Spleen (tissue), 11 donors: Measurements from ENCODE around the gene TNFAIP1. TPM values are rescaled to one million over a fixed set of nuclear protein-coding genes. Genes with fewer than 3 reads are reported as not detected.

Source experiments
- DNase-seq: peaks from one replicate; pipeline ENCODE4 v3.0.0-alpha.2; 2020
- H3K27ac ChIP-seq, 8 donors: fragments of 200-600 bp; sonication (generic) in 7 of 8; 1 replicate in 4 of 8; 2 replicates in 4 of 8; pipeline versions ENCODE4 v1.5.0 to v1.8.0; 2016 to 2021; ENCODE audit warnings: inconsistent platforms in 4 of 8, mild to moderate bottlenecking in 4 of 8, moderate library complexity in 1 of 8
- H3K27me3 ChIP-seq, 7 donors: fragments of 200-600 bp; sonication (generic) in 6 of 7; replicated peaks in 1 of 7; 1 replicate in 4 of 7; 2 replicates in 3 of 7; pipeline versions ENCODE4 v1.5.0 to v1.8.0; 2016 to 2021; ENCODE audit warnings: inconsistent platforms in 3 of 7, mild to moderate bottlenecking in 1 of 7
- H3K36me3 ChIP-seq, 6 donors: fragments of 200-600 bp; sonication (generic) in 5 of 6; 1 replicate in 4 of 6; 2 replicates in 2 of 6; pipeline versions ENCODE4 v1.5.0 to v1.8.0; 2016 to 2021; ENCODE audit warnings: inconsistent platforms in 2 of 6
- H3K4me1 ChIP-seq, 6 donors: fragments of 200-600 bp; sonication (generic) in 5 of 6; 1 replicate in 3 of 6; 2 replicates in 3 of 6; pipeline versions ENCODE4 v1.5.0 to v1.8.0; 2016 to 2021; ENCODE audit warnings: inconsistent platforms in 3 of 6
- H3K4me3 ChIP-seq, 8 donors: fragments of 200-600 bp; sonication (generic) in 7 of 8; 1 replicate in 4 of 8; 2 replicates in 4 of 8; pipeline versions ENCODE4 v1.5.0 to v1.8.0; 2016 to 2021; ENCODE audit warnings: inconsistent platforms in 4 of 8, mild to moderate bottlenecking in 4 of 8, moderate library complexity in 2 of 8
- H3K9me3 ChIP-seq, 8 donors: fragments of 200-600 bp; sonication (generic) in 7 of 8; 1 replicate in 4 of 8; 2 replicates in 4 of 8; pipeline versions ENCODE4 v1.5.0 to v1.8.0; 2016 to 2021; ENCODE audit warnings: inconsistent platforms in 4 of 8
- POLR2A ChIP-seq, 3 donors: fragments of 450-650 bp; IDR thresholded peaks; one replicate each; pipeline ENCODE4 v1.5.1; 2017; ENCODE audit warnings: antibody characterized with exemption in 3 of 3, mild to moderate bottlenecking in 1 of 3
- POLR2AphosphoS5 ChIP-seq, 3 donors: sonication (generic); formaldehyde crosslinking; IDR thresholded peaks; one replicate each; pipeline ENCODE4 v1.5.1; 2017; ENCODE audit warnings: antibody characterized with exemption in 3 of 3
- WGBS, 5 donors: extraction: QIAGEN DNeasy Blood & Tissue Kit in 3 of 5; methylation state at CpG; one replicate each; pipeline versions ENCODE4 v1.1.5 to v1.1.7; 2013 to 2018; 5-methylcytosine and 5-hydroxymethylcytosine counted together
- intact Hi-C: fragments of 100-400 bp; cut with DNase I; formaldehyde crosslinking; loops from one replicate; pipeline ENCODE4 v1.15.0; 2023; ENCODE audit warnings: low total_unique reads
- polyA plus RNA-seq, 3 donors: library from polyadenylated mRNA; stranded (reverse); fragments of 200-250 nt; gene quantifications; one replicate each; pipeline ENCODE4 v1.2.1, GENCODE V29; 2013
- total RNA-seq, 7 donors: library from RNA; depleted of rRNA in 3 of 7; stranded (reverse); fragments of >200 nt in 3 of 7; fragmentation: NEBNext Ultra II Directional in 4 of 7; extraction: Animal tissue kit (Norgen Biotek cat#: 25700) in 4 of 7; gene quantifications; one replicate each; pipeline versions ENCODE4 v1.1.0 to v1.2.1, GENCODE V29; 2016 to 2021
- TF ChIP-seq, protein P1 (sequence below), 11 experiments: fragments of 200-600 bp in 7 of 11; fragments of 450-650 bp in 4 of 11; sonication (generic) in 4 of 11; IDR thresholded peaks in 8 of 11; conservative IDR thresholded peaks in 3 of 11; 1 replicate in 7 of 11; 2 replicates in 4 of 11; pipeline versions ENCODE4 v1.4.0 to v1.8.0; 2016 to 2021; ENCODE audit warnings: antibody characterized with exemption in 11 of 11, inconsistent platforms in 4 of 11, mild to moderate bottlenecking in 1 of 11
- donor health status: healthy with polysubstance abuse.
- donor health status: DM: no; HTN: no; CAD: no; lungs with moderate emphysema.
- donor health status: DM: no; HTN: no; CAD: no.
- donor health status: Bipolar disorder and iron deficiency.
- donor health status: healthy.
- donor health status: DM: no; HTN: no; CAD: no.
- donor health status: DM: yes; HTN: yes; CAD: no.

TNFAIP1 gene
- total and polyA plus RNA-seq, 10 donors: 15.2 to 154 (median 91.5) TPM

DNA sequence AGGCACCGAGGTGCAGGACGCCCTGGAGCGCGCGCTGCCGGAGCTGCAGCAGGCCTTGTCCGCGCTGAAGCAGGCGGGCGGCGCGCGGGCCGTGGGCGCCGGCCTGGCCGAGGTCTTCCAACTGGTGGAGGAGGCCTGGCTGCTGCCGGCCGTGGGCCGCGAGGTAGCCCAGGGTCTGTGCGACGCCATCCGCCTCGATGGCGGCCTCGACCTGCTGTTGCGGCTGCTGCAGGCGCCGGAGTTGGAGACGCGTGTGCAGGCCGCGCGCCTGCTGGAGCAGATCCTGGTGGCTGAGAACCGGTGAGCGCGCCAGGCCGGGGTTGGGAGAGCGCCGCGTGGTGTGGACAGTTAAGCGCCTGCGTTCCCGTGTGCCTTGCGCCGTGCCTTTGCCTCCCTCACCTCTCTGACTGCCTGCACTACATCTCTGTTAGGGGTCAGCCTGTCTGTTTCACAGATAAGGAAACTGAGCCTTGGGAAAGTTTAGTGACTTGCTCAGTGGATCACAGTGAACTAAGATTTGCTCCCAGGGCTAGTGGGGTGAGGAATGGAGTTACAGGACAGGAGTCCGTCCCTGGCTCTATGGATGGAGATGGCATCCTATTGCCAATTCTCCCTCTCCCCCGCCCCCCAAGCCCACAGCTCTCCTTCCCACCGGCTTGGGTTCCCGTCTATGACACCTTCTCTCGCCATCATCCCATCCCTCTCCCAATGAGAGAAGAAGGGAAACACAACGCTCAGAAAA is 36.8 kb downstream of the TNFAIP1 start:
- Histone ChIP-seq H3K27me3 (peaks cover 0 to 18% (median 0%) of the 10 kb centered on the region in 7 donors), H3K9me3 (no peaks in the 10 kb centered on the region)

DNA sequence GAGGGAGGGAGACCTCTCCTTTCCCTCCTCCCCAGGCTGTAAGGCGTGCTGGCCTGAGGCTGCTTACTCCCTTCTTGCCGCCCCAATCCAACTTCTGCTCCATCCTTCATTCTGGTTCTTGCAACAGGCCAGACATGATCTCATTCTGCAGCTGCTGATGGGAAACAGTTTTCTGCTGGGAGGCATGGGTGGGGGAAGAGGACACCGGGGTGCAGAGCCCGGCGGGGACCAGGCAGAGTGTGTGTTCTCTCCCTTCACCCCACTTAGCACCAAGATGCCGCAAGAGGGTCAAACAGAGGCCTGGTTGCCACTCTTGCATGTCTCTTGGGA is 37.3 kb downstream of the TNFAIP1 start:
- DNase-seq: no peak
- intact Hi-C loops: no loop called here
- no peaks in the 10 kb centered on the region for H3K9me3 ChIP-seq
- H3K4me1 ChIP-seq: peaks cover 10 to 44% (median 29%) of the 10 kb centered on the region in 6 donors
- peaks cover 0 to 18% (median 0%) of the 10 kb centered on the region in 7 donors for H3K27me3 ChIP-seq
- H3K27ac ChIP-seq: no peak overlapping the region
- peaks cover 0 to 5% (median 0%) of the 10 kb centered on the region in 6 donors for H3K36me3 ChIP-seq
- 88 to 97% (median 92%) methylated on average over 6 of the region's 6 CpGs for whole genome bisulfite sequencing, 5 donors
- peak overlapping the region in 2 of 8 donors; percentile 75 to 88 for H3K4me3 ChIP-seq
- TF ChIP-seq, protein P1, sequence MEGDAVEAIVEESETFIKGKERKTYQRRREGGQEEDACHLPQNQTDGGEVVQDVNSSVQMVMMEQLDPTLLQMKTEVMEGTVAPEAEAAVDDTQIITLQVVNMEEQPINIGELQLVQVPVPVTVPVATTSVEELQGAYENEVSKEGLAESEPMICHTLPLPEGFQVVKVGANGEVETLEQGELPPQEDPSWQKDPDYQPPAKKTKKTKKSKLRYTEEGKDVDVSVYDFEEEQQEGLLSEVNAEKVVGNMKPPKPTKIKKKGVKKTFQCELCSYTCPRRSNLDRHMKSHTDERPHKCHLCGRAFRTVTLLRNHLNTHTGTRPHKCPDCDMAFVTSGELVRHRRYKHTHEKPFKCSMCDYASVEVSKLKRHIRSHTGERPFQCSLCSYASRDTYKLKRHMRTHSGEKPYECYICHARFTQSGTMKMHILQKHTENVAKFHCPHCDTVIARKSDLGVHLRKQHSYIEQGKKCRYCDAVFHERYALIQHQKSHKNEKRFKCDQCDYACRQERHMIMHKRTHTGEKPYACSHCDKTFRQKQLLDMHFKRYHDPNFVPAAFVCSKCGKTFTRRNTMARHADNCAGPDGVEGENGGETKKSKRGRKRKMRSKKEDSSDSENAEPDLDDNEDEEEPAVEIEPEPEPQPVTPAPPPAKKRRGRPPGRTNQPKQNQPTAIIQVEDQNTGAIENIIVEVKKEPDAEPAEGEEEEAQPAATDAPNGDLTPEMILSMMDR (IDR thresholded peaks at IDR 0.05 in 8 of 11, conservative IDR thresholded peaks at IDR 0.05 in 3 of 11): no peak
- TF ChIP-seq POLR2AphosphoS5 (IDR thresholded peaks at IDR 0.05) (no peak), POLR2A (IDR thresholded peaks at IDR 0.05) (no peak)

More for the DNA sequence above, 36.8 kb downstream of the TNFAIP1 start:
- H3K27ac ChIP-seq: peak overlapping the region in 7 of 8 donors; percentile 63 to 86 (median 75)
- H3K4me3 ChIP-seq: peak overlapping the region; percentile 50 to 88 (median 68)
- peak; percentile 79 for DNase-seq
- intact Hi-C loops: no loop called here
- peaks cover 10 to 44% (median 29%) of the 10 kb centered on the region in 6 donors for H3K4me1 ChIP-seq
- H3K36me3 ChIP-seq: no peaks in the 10 kb centered on the region
- WGBS, 5 donors: 7 to 34% (median 11%) methylated on average over 11 to 53 of the region's 53 CpGs
- TF ChIP-seq POLR2AphosphoS5 (IDR thresholded peaks at IDR 0.05): peak in 1 of 3 donors; percentile 43
- TF ChIP-seq, protein P1 (IDR thresholded peaks at IDR 0.05 in 8 of 11, conservative IDR thresholded peaks at IDR 0.05 in 3 of 11): no peak

DNA sequence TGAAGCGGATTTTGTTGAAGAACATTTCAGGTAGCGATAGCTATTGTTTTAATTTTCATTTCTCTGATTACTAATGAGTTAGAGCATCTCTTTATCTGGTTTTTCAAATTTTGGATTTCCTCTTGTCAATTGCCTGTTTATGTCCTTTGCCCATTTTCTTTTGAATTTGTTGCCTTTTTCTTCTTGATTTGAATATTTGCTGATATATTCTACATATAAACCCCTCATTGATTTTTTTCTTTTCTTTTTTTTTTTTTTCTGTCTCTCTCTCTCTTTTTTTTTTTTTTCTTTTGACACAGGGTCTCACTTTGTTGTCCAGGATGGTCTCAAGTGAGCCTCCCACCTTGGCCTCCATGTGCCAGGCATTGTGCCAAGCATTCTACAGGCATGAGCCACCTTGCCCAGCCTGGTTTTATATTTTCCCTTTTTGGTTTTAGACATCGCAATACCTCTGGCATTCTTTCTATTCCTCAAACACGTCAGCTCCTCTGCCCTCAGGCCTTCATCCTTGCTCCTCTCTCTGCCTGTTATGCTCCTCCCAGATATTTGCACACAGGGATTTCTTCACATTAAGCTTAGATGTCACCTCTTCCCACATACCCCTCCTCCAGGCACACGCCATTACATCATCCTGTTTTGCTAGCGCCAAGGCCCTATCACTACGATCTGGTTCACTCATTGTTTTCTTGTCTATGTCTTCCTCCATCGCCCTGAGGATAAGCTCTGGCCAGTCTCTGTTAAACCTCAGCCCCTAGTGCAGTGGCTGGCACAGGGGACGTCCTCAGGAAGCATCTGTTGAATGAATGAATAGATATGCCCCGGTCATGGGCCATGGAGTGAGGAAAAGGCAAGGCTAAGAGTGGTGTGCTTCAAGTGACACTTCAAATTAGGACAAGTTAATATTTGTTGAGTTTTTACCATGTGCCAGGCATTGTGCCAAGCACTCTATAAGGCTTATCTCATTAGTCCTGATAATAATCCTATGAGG is 44.5 kb downstream of the TNFAIP1 start:
- H3K4me1 ChIP-seq: peaks cover 10 to 39% (median 24%) of the 10 kb centered on the region in 6 donors

More for the DNA sequence above, 44.5 kb downstream of the TNFAIP1 start:
- no peak for DNase-seq
- WGBS, 5 donors: 53 to 65% (median 60%) methylated on average over 10 of the region's 10 CpGs
- peaks cover 0 to 27% (median 0%) of the 10 kb centered on the region in 7 donors for H3K27me3 ChIP-seq
- intact Hi-C loops: no loop called here
- H3K36me3 ChIP-seq: peaks cover 0 to 7% (median 0%) of the 10 kb centered on the region in 6 donors
- no peak overlapping the region for H3K27ac ChIP-seq
- no peak overlapping the region for H3K4me3 ChIP-seq
- H3K9me3 ChIP-seq: no peaks in the 10 kb centered on the region
- TF ChIP-seq, protein P1 (IDR thresholded peaks at IDR 0.05 in 8 of 11, conservative IDR thresholded peaks at IDR 0.05 in 3 of 11): no peak
- TF ChIP-seq POLR2A (IDR thresholded peaks at IDR 0.05) (no peak), POLR2AphosphoS5 (IDR thresholded peaks at IDR 0.05) (peak in 1 of 3 donors; percentile 63)
